Suprapubic skin (tissue), 4 donors: ENCODE data around the gene CACNA1A. TPM values are rescaled to one million over a fixed set of nuclear protein-coding genes. Genes with fewer than 3 reads are reported as not detected.
A peak's percentile ranks its signal among the peaks of the same experiment; 100 is the strongest.

Experiments
- DNase-seq, 2 donors: peaks; one replicate each; pipeline ENCODE4 v3.0.0-alpha.2; 2019; ENCODE audit warnings: low spot score in 2 of 2
- H3K27ac ChIP-seq: fragments of 200-600 bp; sonication (generic); one replicate; pipeline ENCODE4 v1.5.1; 2019
- H3K27me3 ChIP-seq: fragments of 200-600 bp; sonication (generic); one replicate; pipeline ENCODE4 v1.5.1; 2019
- H3K36me3 ChIP-seq: fragments of 200-600 bp; sonication (generic); one replicate; pipeline ENCODE4 v1.5.1; 2019
- H3K4me1 ChIP-seq: fragments of 200-600 bp; sonication (generic); one replicate; pipeline ENCODE4 v1.5.1; 2019
- H3K4me3 ChIP-seq: fragments of 200-600 bp; sonication (generic); one replicate; pipeline ENCODE4 v1.5.1; 2019; ENCODE audit warnings: mild to moderate bottlenecking
- H3K9me3 ChIP-seq: fragments of 200-600 bp; sonication (generic); one replicate; pipeline ENCODE4 v1.5.1; 2019
- CTCF ChIP-seq, 2 donors: fragments of 200-600 bp in 1 of 2; fragments of 450-650 bp in 1 of 2; sonication (generic) in 1 of 2; IDR thresholded peaks; one replicate each; pipeline ENCODE4 v1.5.1; 2016 to 2019; ENCODE audit warnings: antibody characterized with exemption in 2 of 2, mild to moderate bottlenecking in 1 of 2, moderate library complexity in 1 of 2
- EP300 ChIP-seq: sonication (generic); formaldehyde crosslinking; IDR thresholded peaks from one replicate; pipeline ENCODE4 v1.6.1; 2017; ENCODE audit warnings: antibody characterized with exemption
- POLR2A ChIP-seq, 2 donors: fragments of 450-650 bp; IDR thresholded peaks; one replicate each; pipeline ENCODE4 v1.6.1; 2017; ENCODE audit warnings: antibody characterized with exemption in 2 of 2, mild to moderate bottlenecking in 2 of 2, moderate library complexity in 2 of 2
- POLR2AphosphoS5 ChIP-seq, 3 donors: sonication (generic); formaldehyde crosslinking; IDR thresholded peaks; one replicate each; pipeline ENCODE4 v1.6.1; 2017; ENCODE audit warnings: antibody characterized with exemption in 3 of 3
- WGBS: methylation state at CpG from one replicate; pipeline ENCODE4 v1.1.5; 2018; 5-methylcytosine and 5-hydroxymethylcytosine counted together
- total RNA-seq, 4 donors: library from RNA; depleted of rRNA; stranded (reverse); fragments of >200 nt; gene quantifications; one replicate each; pipeline ENCODE4 v1.1.0, GENCODE V29; 2016

The CACNA1A gene
- total RNA-seq, 4 donors from 2014 or later = 0.26 to 0.42 (median 0.35) TPM

GRCh38 chr19:13209484-13210338 is 296.6 kb downstream of the CACNA1A start:
- Histone ChIP-seq H3K9me3 (no peaks in the 10 kb centered on the region), H3K27ac (no peak overlapping the region), H3K4me3 (no peak overlapping the region), H3K4me1 (peaks cover 12% of the 10 kb centered on the region), H3K27me3 (no peaks in the 10 kb centered on the region), H3K36me3 (no peaks in the 10 kb centered on the region)
- no peak for DNase-seq
- 61% methylated on average over 3 of the region's 13 CpGs for WGBS
- TF ChIP-seq POLR2A (IDR thresholded peaks at IDR 0.05) = no peak
- TF ChIP-seq POLR2AphosphoS5 (IDR thresholded peaks at IDR 0.05) = no peak
- TF ChIP-seq EP300 = no peak
- TF ChIP-seq CTCF (IDR thresholded peaks at IDR 0.05) = no peak

- Histone ChIP-seq H3K4me1 (peaks cover 12% of the 10 kb centered on the region), H3K36me3 (no peaks in the 10 kb centered on the region), H3K4me3 (peak overlapping the region; percentile 52), H3K27me3 (no peaks in the 10 kb centered on the region), H3K9me3 (no peaks in the 10 kb centered on the region), H3K27ac (peak overlapping the region; percentile 59)
- TF ChIP-seq POLR2A (IDR thresholded peaks at IDR 0.05) = no peak
- TF ChIP-seq CTCF (IDR thresholded peaks at IDR 0.05) = no peak
- no peak for TF ChIP-seq POLR2AphosphoS5 (IDR thresholded peaks at IDR 0.05)
- TF ChIP-seq EP300 = no peak
- peak in 1 of 2 donors; percentile 68 for DNase-seq
- 97% methylated on average over 5 of the region's 52 CpGs for WGBS
Observed at GRCh38 chr19:13208672-13209483, 297.4 kb downstream of the CACNA1A start.

- H3K27ac ChIP-seq = peak overlapping the region; percentile 74
- no peak for TF ChIP-seq EP300
- no peak for TF ChIP-seq POLR2A (IDR thresholded peaks at IDR 0.05)
- TF ChIP-seq POLR2AphosphoS5 (IDR thresholded peaks at IDR 0.05) = no peak
- no peak for TF ChIP-seq CTCF (IDR thresholded peaks at IDR 0.05)
- H3K36me3 ChIP-seq = no peaks in the 10 kb centered on the region
- 21% methylated on average over 33 of the region's 39 CpGs for WGBS
- H3K4me1 ChIP-seq = peaks cover 12% of the 10 kb centered on the region
- H3K4me3 ChIP-seq = peak overlapping the region; percentile 52
- no peaks in the 10 kb centered on the region for H3K27me3 ChIP-seq
- no peaks in the 10 kb centered on the region for H3K9me3 ChIP-seq
- peak in 1 of 2 donors; percentile 70 for DNase-seq
Observed at GRCh38 chr19:13207846-13208671, 298.2 kb downstream of the CACNA1A start.

GRCh38 chr19:13207237-13207845 is 298.9 kb downstream of the CACNA1A start:
- H3K27me3 ChIP-seq = no peaks in the 10 kb centered on the region
- H3K4me1 ChIP-seq = peaks cover 12% of the 10 kb centered on the region
- H3K4me3 ChIP-seq = peak overlapping the region; percentile 52
- peak overlapping the region; percentile 74 for H3K27ac ChIP-seq
- H3K36me3 ChIP-seq = no peaks in the 10 kb centered on the region
- H3K9me3 ChIP-seq = no peaks in the 10 kb centered on the region
- WGBS = no CpG with 5 or more reads among the region's 79 CpGs
- TF ChIP-seq CTCF (IDR thresholded peaks at IDR 0.05) (no peak), POLR2AphosphoS5 (IDR thresholded peaks at IDR 0.05) (no peak), EP300 (no peak), POLR2A (IDR thresholded peaks at IDR 0.05) (no peak)
- no peak for DNase-seq
